Left lung (tissue), 10 donors: ENCODE measurements around the gene NSUN3. TPM values are rescaled to one million over a fixed set of nuclear protein-coding genes. Genes with fewer than 3 reads are reported as not detected.

Experiments
- ATAC-seq: fragments of 200-7000 bp; cut with Tn5 transposase; one replicate; pipeline ENCODE4 v1.9.1; 2020; ENCODE audit warnings: moderate library complexity
- DNase-seq, 4 donors: peaks; one replicate each; pipeline ENCODE4 v3.0.0-alpha.2; 2013 to 2020
- H3K27ac ChIP-seq, 2 donors: fragments of 200-600 bp; sonication (generic) in 1 of 2; one replicate each; pipeline versions ENCODE4 v1.5.0 to v1.8.0; 2020 to 2021
- H3K27me3 ChIP-seq, 2 donors: fragments of 200-600 bp; sonication (generic) in 1 of 2; one replicate each; pipeline versions ENCODE4 v1.5.0 to v1.8.0; 2020 to 2021
- H3K36me3 ChIP-seq, 2 donors: fragments of 200-600 bp; sonication (generic) in 1 of 2; one replicate each; pipeline versions ENCODE4 v1.5.0 to v1.8.0; 2020 to 2021
- H3K4me1 ChIP-seq, 2 donors: fragments of 200-600 bp; one replicate each; pipeline ENCODE4 v1.8.0; 2021
- H3K4me3 ChIP-seq, 2 donors: fragments of 200-600 bp; sonication (generic) in 1 of 2; one replicate each; pipeline versions ENCODE4 v1.5.0 to v1.8.0; 2020 to 2021; ENCODE audit warnings: mild to moderate bottlenecking in 1 of 2
- H3K9me3 ChIP-seq, 2 donors: fragments of 200-600 bp; sonication (generic) in 1 of 2; one replicate each; pipeline versions ENCODE4 v1.5.0 to v1.8.0; 2020 to 2021
- CTCF ChIP-seq, 2 donors: fragments of 200-600 bp; sonication (generic) in 1 of 2; IDR thresholded peaks; one replicate each; pipeline versions ENCODE4 v1.5.0 to v1.8.0; 2021; ENCODE audit warnings: antibody characterized with exemption in 2 of 2
- intact Hi-C, 2 donors: fragments of 100-400 bp; cut with DNase I; formaldehyde crosslinking; loops; one replicate each; pipeline versions ENCODE4 v1.11.2 to v1.14.2; 2022
- polyA plus RNA-seq, 6 donors: library from polyadenylated mRNA; unstranded; fragments of 120-200 nt; gene quantifications; one replicate each; pipeline ENCODE4 v1.2.1, GENCODE V29; 2013; ENCODE audit not compliant: insufficient read length in 6 of 6
- total RNA-seq, 2 donors: library from RNA; stranded (reverse); fragmentation: NEBNext Ultra II Directional; extraction: Animal tissue kit (Norgen Biotek cat#: 25700); gene quantifications; one replicate each; pipeline ENCODE4 v1.2.1, GENCODE V29; 2021
- donor health status: DM: no; HTN: yes; CAD: no.
- donor health status: DM: no; HTN: no; CAD: no.

The NSUN3 gene
- total and polyA plus RNA-seq, 8 donors: 13.4 to 18.8 (median 16.3) TPM

GRCh38 chr3:94167796-94168195 lies 104.9 kb downstream of the NSUN3 start:
- DNase-seq (no peak), ATAC-seq (no peak)
- Histone ChIP-seq H3K4me1 (no peaks in the 10 kb centered on the region), H3K27ac (no peak overlapping the region), H3K36me3 (no peaks in the 10 kb centered on the region), H3K4me3 (no peak overlapping the region), H3K9me3 (no peaks in the 10 kb centered on the region), H3K27me3 (no peaks in the 10 kb centered on the region)
- intact Hi-C loops: no loop called here
- no peak for TF ChIP-seq CTCF (IDR thresholded peaks at IDR 0.05)

- no peaks in the 10 kb centered on the region for H3K4me1 ChIP-seq
- ATAC-seq (no peak), DNase-seq (no peak)
- H3K27ac ChIP-seq: no peak overlapping the region
- H3K36me3 ChIP-seq: no peaks in the 10 kb centered on the region
- H3K27me3 ChIP-seq: no peaks in the 10 kb centered on the region
- no peak for TF ChIP-seq CTCF (IDR thresholded peaks at IDR 0.05)
- H3K4me3 ChIP-seq: no peak overlapping the region
- no peaks in the 10 kb centered on the region for H3K9me3 ChIP-seq
- intact Hi-C loops: no loop called here
Measured at GRCh38 chr3:94171954-94172353, 109.1 kb downstream of the NSUN3 start.

- H3K4me1 ChIP-seq: no peaks in the 10 kb centered on the region
- H3K27me3 ChIP-seq: no peaks in the 10 kb centered on the region
- H3K4me3 ChIP-seq: no peak overlapping the region
- TF ChIP-seq CTCF (IDR thresholded peaks at IDR 0.05): no peak
- no peak for ATAC-seq
- DNase-seq: no peak
- intact Hi-C loops: no loop called here
- H3K36me3 ChIP-seq: no peaks in the 10 kb centered on the region
- no peaks in the 10 kb centered on the region for H3K9me3 ChIP-seq
- no peak overlapping the region for H3K27ac ChIP-seq
Measured at GRCh38 chr3:94172695-94173310, 109.9 kb downstream of the NSUN3 start.

- no peak for DNase-seq
- Histone ChIP-seq H3K36me3 (no peaks in the 10 kb centered on the region), H3K4me3 (no peak overlapping the region), H3K27me3 (no peaks in the 10 kb centered on the region), H3K27ac (no peak overlapping the region), H3K9me3 (no peaks in the 10 kb centered on the region), H3K4me1 (no peaks in the 10 kb centered on the region)
- TF ChIP-seq CTCF (IDR thresholded peaks at IDR 0.05): no peak
- no peak for ATAC-seq
- intact Hi-C loops: no loop called here
Measured at GRCh38 chr3:94173673-94174434, 111.0 kb downstream of the NSUN3 start.

- Histone ChIP-seq H3K27ac (no peak overlapping the region), H3K27me3 (no peaks in the 10 kb centered on the region), H3K4me3 (no peak overlapping the region), H3K9me3 (no peaks in the 10 kb centered on the region), H3K36me3 (no peaks in the 10 kb centered on the region), H3K4me1 (no peaks in the 10 kb centered on the region)
- intact Hi-C loops: no loop called here
- ATAC-seq: no peak
- DNase-seq: no peak
- no peak for TF ChIP-seq CTCF (IDR thresholded peaks at IDR 0.05)
Measured at GRCh38 chr3:94175677-94176076, 112.8 kb downstream of the NSUN3 start.
